Hepatocyte (in vitro differentiated cells): Measurements from ENCODE around the gene BRD4.

Experiments used
- CTCF ChIP-seq: fragments of 200-600 bp; sonication (generic); IDR thresholded peaks from 2 replicates; pipeline ENCODE4 v1.5.1; 2016; ENCODE audit warnings: antibody characterized with exemption, mild to moderate bottlenecking; ENCODE audit not compliant: poor library complexity
- EZH2 ChIP-seq: fragments of 200-600 bp; sonication (generic); IDR thresholded peaks from 2 replicates; pipeline ENCODE4 v1.6.1; 2016; ENCODE audit warnings: antibody characterized with exemption, mild to moderate bottlenecking, borderline replicate concordance

- no peak for TF ChIP-seq CTCF
- TF ChIP-seq EZH2: no peak
These were observed 119.6 kb downstream of the BRD4 start for GRCh38 chr19:15212711-15213110.
